OCI-LY7 (cell line): ENCODE data around the gene SMAP2. TPM values are rescaled to one million over a fixed set of nuclear protein-coding genes. Genes with fewer than 3 reads are reported as not detected.

Experiments
- BruUV-seq: library from RNA; stranded (reverse); fragments of 400-500 nt; replicated peaks from 2 replicates; lab custom pipeline; 2021; lab: Mats Ljungman, UMichigan
- CTCF ChIA-PET: fragments of 300-600 bp; sonication (Branson Sonifier 250); formaldehyde crosslinking; loops from one replicate; lab custom pipeline; 2022; ENCODE audit warnings: antibody characterized with exemption; ENCODE audit not compliant: unreplicated experiment; lab: Charles Lee
- POLR2A ChIA-PET: fragments of 300-600 bp; sonication (Branson Sonifier 250); formaldehyde crosslinking; loops from one replicate; lab custom pipeline; 2022; ENCODE audit warnings: antibody characterized with exemption; lab: Charles Lee
- DNase-seq: peaks from one replicate; pipeline ENCODE4 v3.0.0-alpha.2; 2015; ENCODE audit warnings: low spot score
- H2AFZ ChIP-seq: fragments of 200-600 bp; sonication (generic), shearing (Covaris generic); 2 replicates; pipeline ENCODE4 v1.6.1; 2014; ENCODE audit warnings: mild to moderate bottlenecking, antibody characterized with exemption, low read length, moderate library complexity
- H3K27ac ChIP-seq: fragments of 200-600 bp; sonication (generic); 2 replicates; pipeline ENCODE4 v1.5.1; 2014; ENCODE audit warnings: mixed run types, low read depth, mild to moderate bottlenecking, moderate library complexity, low read length, inconsistent platforms; ENCODE audit not compliant: poor library complexity, severe bottlenecking
- H3K36me3 ChIP-seq: fragments of 200-600 bp; sonication (generic); 2 replicates; pipeline ENCODE4 v1.6.1; 2014; ENCODE audit warnings: mild to moderate bottlenecking, antibody characterized with exemption, low read length, moderate library complexity, mixed read lengths; ENCODE audit not compliant: insufficient read depth
- H3K4me1 ChIP-seq: fragments of 200-600 bp; sonication (generic); 2 replicates; pipeline ENCODE4 v1.5.1; 2014; ENCODE audit warnings: mild to moderate bottlenecking, low read length; ENCODE audit not compliant: insufficient read depth, poor library complexity, severe bottlenecking
- H3K4me2 ChIP-seq: fragments of 200-600 bp; sonication (generic); 2 replicates; pipeline ENCODE4 v1.6.1; 2014; ENCODE audit warnings: mild to moderate bottlenecking, low read length
- H3K4me3 ChIP-seq: fragments of 200-600 bp; sonication (generic); 2 replicates; pipeline ENCODE4 v1.5.1; 2014; ENCODE audit warnings: mild to moderate bottlenecking, low read depth, low read length; ENCODE audit not compliant: poor library complexity, severe bottlenecking
- H3K79me2 ChIP-seq: fragments of 200-600 bp; sonication (generic); 2 replicates; pipeline ENCODE4 v1.6.1; 2016; ENCODE audit warnings: low read depth, mild to moderate bottlenecking, low read length, moderate library complexity, mixed read lengths; ENCODE audit not compliant: insufficient read depth
- H3K9me2 ChIP-seq: fragments of 200-600 bp; sonication (generic); 2 replicates; pipeline ENCODE4 v1.6.1; 2016; ENCODE audit warnings: mild to moderate bottlenecking, low read length, mixed read lengths; ENCODE audit not compliant: insufficient read depth
- H3K9me3 ChIP-seq: fragments of 200-600 bp; sonication (generic); 2 replicates; pipeline ENCODE4 v1.6.1; 2014; ENCODE audit warnings: mild to moderate bottlenecking, mixed run types, low read length, mixed read lengths
- H4K20me1 ChIP-seq: fragments of 200-600 bp; sonication (generic); 2 replicates; pipeline ENCODE4 v1.6.1; 2014; ENCODE audit warnings: mild to moderate bottlenecking, antibody characterized with exemption, low read length, moderate library complexity, mixed read lengths; ENCODE audit not compliant: insufficient read depth
- CTCF ChIP-seq: fragments of 200-600 bp; sonication (generic); conservative IDR thresholded peaks from 2 replicates; pipeline ENCODE4 v1.5.1; 2014; ENCODE audit warnings: mild to moderate bottlenecking, antibody characterized with exemption, low read length, moderate library complexity, mixed read lengths
- EZH2phosphoT487 ChIP-seq: fragments of 200-600 bp; sonication (generic); IDR thresholded peaks from 2 replicates; pipeline ENCODE4 v1.6.1; 2018; ENCODE audit warnings: low read depth, borderline replicate concordance, mild to moderate bottlenecking, mixed run types, antibody characterized with exemption, low read length, moderate library complexity, mixed read lengths
- intact Hi-C: fragments of 100-400 bp; cut with micrococcal nuclease; formaldehyde crosslinking; loops from one replicate; pipeline ENCODE4 v1.10.0; 2022; ENCODE audit not compliant: unreplicated experiment
- total RNA-seq, 2 experiments: library from RNA; depleted of rRNA in 1 of 2; stranded (reverse); fragments of >200 nt in 1 of 2; shearing (Covaris generic) in 1 of 2; gene quantifications; 2 replicates each; pipeline ENCODE4 v1.2.3, GENCODE V29; 2014 to 2022

The SMAP2 gene
- total RNA-seq, 2 experiments from 2014 or later, result 50.3 to 105 TPM

- peaks cover 23% of the 10 kb centered on the region; the same call in 1 of the 2 replicates for H3K79me2 ChIP-seq
- H3K9me2 ChIP-seq, result no peaks in the 10 kb centered on the region
- TF ChIP-seq CTCF (no peak), EZH2phosphoT487 (no peak)
- intact Hi-C loops, result no loop called here
- H3K27ac ChIP-seq, result no peak overlapping the region
- peaks cover 66% of the 10 kb centered on the region for H3K9me3 ChIP-seq
- no peak overlapping the region for H2AFZ ChIP-seq
- BruUV-seq, result no TSS peak
- H3K4me3 ChIP-seq, result no peak overlapping the region
- DNase-seq, result no peak
- ChIA-PET CTCF (no interaction called here), POLR2A (interaction anchor here (1.0 kb wide), 1 partner anchor 78 kb away, joined by 3 read pairs; no protein-coding TSS in a partner anchor)
- H4K20me1 ChIP-seq, result no peaks in the 10 kb centered on the region
- H3K36me3 ChIP-seq, result peaks cover 77% of the 10 kb centered on the region
- H3K4me1 ChIP-seq, result peaks cover 14% of the 10 kb centered on the region
- H3K4me2 ChIP-seq, result no peak overlapping the region
Measured at GRCh38 chr1:40454873-40455272, 81.3 kb downstream of the SMAP2 start.

GRCh38 chr1:40462956-40463590 is 89.5 kb downstream of the SMAP2 start:
- H2AFZ ChIP-seq, result no peak overlapping the region
- no peak overlapping the region for H3K4me3 ChIP-seq
- peaks cover 75% of the 10 kb centered on the region for H3K9me3 ChIP-seq
- H4K20me1 ChIP-seq, result no peaks in the 10 kb centered on the region
- H3K9me2 ChIP-seq, result no peaks in the 10 kb centered on the region
- H3K27ac ChIP-seq, result no peak overlapping the region
- peak; percentile 13 for DNase-seq
- intact Hi-C loops, result no loop called here
- ChIA-PET POLR2A (interaction anchor here (1.0 kb wide), 1 partner anchor 20 kb away, joined by 3 read pairs; no protein-coding TSS in a partner anchor), CTCF (no interaction called here)
- no peaks in the 10 kb centered on the region for H3K79me2 ChIP-seq
- no peak overlapping the region for H3K4me2 ChIP-seq
- peaks cover 97% of the 10 kb centered on the region for H3K36me3 ChIP-seq
- no peaks in the 10 kb centered on the region for H3K4me1 ChIP-seq
- BruUV-seq, result TSS peak; percentile 31
- TF ChIP-seq CTCF, result no peak
- no peak for TF ChIP-seq EZH2phosphoT487

GRCh38 chr1:40469327-40469726 is 95.8 kb downstream of the SMAP2 start:
- H2AFZ ChIP-seq, result no peak overlapping the region
- TF ChIP-seq CTCF (no peak), EZH2phosphoT487 (no peak)
- ChIA-PET CTCF (no interaction called here), POLR2A (interaction anchor here (0.7 kb wide), 1 partner anchor 735 kb away, joined by 3 read pairs; no protein-coding TSS in a partner anchor)
- H3K9me2 ChIP-seq, result no peaks in the 10 kb centered on the region
- no peaks in the 10 kb centered on the region for H3K79me2 ChIP-seq
- H3K4me2 ChIP-seq, result no peak overlapping the region
- H3K27ac ChIP-seq, result no peak overlapping the region
- no peak overlapping the region for H3K4me3 ChIP-seq
- no peaks in the 10 kb centered on the region for H4K20me1 ChIP-seq
- intact Hi-C loops, result no loop called here
- no peak for DNase-seq
- no peaks in the 10 kb centered on the region for H3K4me1 ChIP-seq
- peaks cover 34% of the 10 kb centered on the region for H3K9me3 ChIP-seq
- H3K36me3 ChIP-seq, result peaks cover 41% of the 10 kb centered on the region
- no TSS peak for BruUV-seq
